HCT116 (cell line): ENCODE measurements around the gene CACNA1C. TPM values are rescaled to one million over a fixed set of nuclear protein-coding genes. Genes with fewer than 3 reads are reported as not detected.

ENCODE experiments used
- ATAC-seq: fragments of 200-7000 bp; cut with Tn5 transposase; 2 replicates; pipeline ENCODE4 v1.9.1; 2020; ENCODE audit warnings: mild to moderate bottlenecking, moderate library complexity
- BruUV-seq: library from RNA; stranded (reverse); fragments of 400-500 nt; replicated peaks from 2 replicates; lab custom pipeline; 2021; lab: Mats Ljungman, UMichigan
- CTCF ChIA-PET: fragments of 300-600 bp; sonication (Branson Sonifier 250); formaldehyde crosslinking; loops from one replicate; lab custom pipeline; 2021; ENCODE audit warnings: antibody characterized with exemption; lab: Charles Lee
- POLR2A ChIA-PET: fragments of 300-600, 350-600 bp; sonication (Branson Sonifier 250); formaldehyde crosslinking; loops from one replicate; lab custom pipeline; 2021; ENCODE audit warnings: antibody characterized with exemption; lab: Charles Lee
- RAD21 ChIA-PET, 2 experiments: fragments of 300-600 bp; sonication (Branson Sonifier 250); formaldehyde crosslinking; loops; one replicate each; lab custom pipeline; 2023; ENCODE audit warnings: low total read pairs in 2 of 2; ENCODE audit not compliant: uncharacterized antibody in 2 of 2, unreplicated experiment in 2 of 2, low non-redundant PET in 1 of 2; lab: Charles Lee
- DNase-seq: peaks from one replicate; pipeline ENCODE4 v3.0.0-alpha.2; 2010; ENCODE audit warnings: low read depth, low spot score
- H2AFZ ChIP-seq: fragments of 200-600 bp; shearing (Covaris generic), sonication (generic); 2 replicates; pipeline ENCODE4 v1.6.1; 2017; ENCODE audit warnings: low read depth, mixed run types, mixed read lengths, antibody characterized with exemption, low read length; ENCODE audit not compliant: poor library complexity, severe bottlenecking
- H3K27ac ChIP-seq: 2 replicates; pipeline ENCODE4 v1.5.1; 2012; ENCODE audit warnings: low read depth, low read length
- H3K27me3 ChIP-seq: fragments of 200-600 bp; sonication (generic); 2 replicates; pipeline ENCODE4 v1.6.1; 2016; ENCODE audit warnings: mixed run types, low read length, mixed read lengths; ENCODE audit not compliant: insufficient read depth
- H3K36me3 ChIP-seq, 2 experiments: fragments of 200-500 bp in 1 of 2; fragments of 200-600 bp in 1 of 2; sonication (Bioruptor generic) in 1 of 2; sonication (generic) in 1 of 2; 2 replicates each; pipeline versions ENCODE4 v1.5.1 to v1.6.1; 2014 to 2016; ENCODE audit warnings: low read length in 2 of 2, inconsistent platforms in 1 of 2, mixed read lengths in 1 of 2, mixed run types in 1 of 2; ENCODE audit not compliant: insufficient read depth in 2 of 2, control insufficient read depth in 1 of 2
- H3K4me1 ChIP-seq, 2 experiments: fragments of 200-600 bp in 1 of 2; sonication (generic) in 1 of 2; 2 replicates each; pipeline versions ENCODE4 v1.5.1 to v1.6.1; 2012 to 2017; ENCODE audit warnings: low read length in 2 of 2, inconsistent platforms in 1 of 2, mild to moderate bottlenecking in 1 of 2, mixed read lengths in 1 of 2, mixed run types in 1 of 2, moderate library complexity in 1 of 2; ENCODE audit not compliant: insufficient read depth in 2 of 2, control insufficient read depth in 1 of 2
- H3K4me2 ChIP-seq: fragments of 200-600 bp; sonication (generic); 2 replicates; pipeline ENCODE4 v1.6.1; 2017; ENCODE audit warnings: mixed run types, low read length, mixed read lengths
- H3K4me3 ChIP-seq, 2 experiments: fragments of 200-600 bp in 1 of 2; sonication (generic) in 1 of 2; replicated peaks in 1 of 2; 2 replicates each; pipeline ENCODE4 v1.5.1; 2011 to 2016; ENCODE audit warnings: low read length in 2 of 2, control low read depth in 1 of 2, low read depth in 1 of 2, mild to moderate bottlenecking in 1 of 2, mixed read lengths in 1 of 2, mixed run types in 1 of 2
- H3K79me2 ChIP-seq: fragments of 200-600 bp; sonication (generic); 2 replicates; pipeline ENCODE4 v1.6.1; 2017; ENCODE audit warnings: mild to moderate bottlenecking, mixed run types, low read length, moderate library complexity, mixed read lengths; ENCODE audit not compliant: insufficient read depth
- H3K9ac ChIP-seq: fragments of 200-600 bp; sonication (generic); 2 replicates; pipeline ENCODE4 v1.6.1; 2016; ENCODE audit warnings: low read length, mixed read lengths
- H3K9me2 ChIP-seq: fragments of 200-600 bp; sonication (generic), shearing (Covaris generic); 2 replicates; pipeline ENCODE4 v1.6.1; 2017; ENCODE audit warnings: mixed run types, mild to moderate bottlenecking, moderate library complexity; ENCODE audit not compliant: insufficient read depth
- H3K9me3 ChIP-seq, 2 experiments: fragments of 200-500 bp in 1 of 2; fragments of 200-600 bp in 1 of 2; sonication (Bioruptor generic) in 1 of 2; sonication (generic) in 1 of 2; 2 replicates each; pipeline ENCODE4 v1.6.1; 2014 to 2017; ENCODE audit warnings: low read length in 2 of 2, mixed read lengths in 2 of 2, inconsistent platforms in 1 of 2, low read depth in 1 of 2, mild to moderate bottlenecking in 1 of 2, mixed run types in 1 of 2, moderate library complexity in 1 of 2; ENCODE audit not compliant: control insufficient read depth in 1 of 2, insufficient read depth in 1 of 2
- H4K20me1 ChIP-seq: fragments of 200-600 bp; sonication (generic), shearing (Covaris generic); 2 replicates; pipeline ENCODE4 v1.6.1; 2017; ENCODE audit warnings: mixed run types, mild to moderate bottlenecking, moderate library complexity; ENCODE audit not compliant: insufficient read depth
- ATF3 ChIP-seq: IDR thresholded peaks from 2 replicates; pipeline ENCODE4 v1.6.1; 2012
- CEBPB ChIP-seq: IDR thresholded peaks from 2 replicates; pipeline ENCODE4 v1.6.1; 2012; ENCODE audit warnings: low read depth
- CTCF ChIP-seq, 3 experiments: fragments of 200-600 bp in 1 of 3; sonication (generic) in 1 of 3; IDR thresholded peaks in 2 of 3; conservative IDR thresholded peaks in 1 of 3; 2 replicates each; pipeline ENCODE4 v1.5.1; 2012 to 2017; ENCODE audit warnings: low read depth in 2 of 3, low read length in 2 of 3, antibody characterized with exemption in 1 of 3, borderline replicate concordance in 1 of 3, control low read depth in 1 of 3, mild to moderate bottlenecking in 1 of 3, mixed read lengths in 1 of 3, mixed run types in 1 of 3, moderate library complexity in 1 of 3; ENCODE audit not compliant: insufficient read depth in 1 of 3
- ELF1 ChIP-seq: IDR thresholded peaks from 2 replicates; pipeline ENCODE4 v1.6.1; 2012; ENCODE audit warnings: low read depth, borderline replicate concordance
- EZH2 ChIP-seq: fragments of 200-600 bp; sonication (generic); IDR thresholded peaks from 2 replicates; pipeline ENCODE4 v1.6.1; 2017; ENCODE audit warnings: antibody characterized with exemption, mixed run types
- EZH2phosphoT487 ChIP-seq: fragments of 200-600 bp; IDR thresholded peaks from 2 replicates; pipeline ENCODE4 v1.6.1; 2018; ENCODE audit warnings: antibody characterized with exemption, borderline replicate concordance
- FOSL1 ChIP-seq: IDR thresholded peaks from 2 replicates; pipeline ENCODE4 v1.6.1; 2012; ENCODE audit warnings: low read depth
- JUND ChIP-seq: IDR thresholded peaks from 2 replicates; pipeline ENCODE4 v1.6.1; 2012
- MAX ChIP-seq: IDR thresholded peaks from 2 replicates; pipeline ENCODE4 v1.6.1; 2012
- POLR2A ChIP-seq: IDR thresholded peaks from 2 replicates; pipeline ENCODE4 v1.7.0; 2011; ENCODE audit warnings: borderline replicate concordance; ENCODE audit not compliant: insufficient read depth, insufficient read length; ENCODE audit errors: extremely low read depth
- POLR2AphosphoS5 ChIP-seq: IDR thresholded peaks from 2 replicates; pipeline ENCODE4 v1.6.1; 2011; ENCODE audit warnings: mild to moderate bottlenecking, low read depth, low read length, moderate library complexity
- RAD21 ChIP-seq: IDR thresholded peaks from 2 replicates; pipeline ENCODE4 v1.6.1; 2012; ENCODE audit warnings: low read depth, mild to moderate bottlenecking
- REST ChIP-seq: IDR thresholded peaks from 2 replicates; pipeline ENCODE4 v1.6.1; 2012; ENCODE audit warnings: low read depth
- TCF7L2 ChIP-seq: IDR thresholded peaks from 2 replicates; pipeline ENCODE4 v1.7.0; 2011; ENCODE audit warnings: borderline replicate concordance, inconsistent platforms; ENCODE audit not compliant: insufficient read depth, insufficient read length; ENCODE audit errors: extremely low read depth
- YY1 ChIP-seq: IDR thresholded peaks from 2 replicates; pipeline ENCODE4 v1.6.1; 2011; ENCODE audit warnings: low read length, low read depth, moderate library complexity, mild to moderate bottlenecking; ENCODE audit not compliant: insufficient replicate concordance; ENCODE audit errors: extremely low read depth
- ZBTB33 ChIP-seq: IDR thresholded peaks from 2 replicates; pipeline ENCODE4 v1.6.1; 2011; ENCODE audit warnings: mild to moderate bottlenecking, low read length, moderate library complexity; ENCODE audit not compliant: insufficient replicate concordance; ENCODE audit errors: extremely low read depth
- intact Hi-C: fragments of 100-400 bp; cut with micrococcal nuclease; formaldehyde crosslinking; loops from 2 replicates; pipeline ENCODE4 v1.10.0; 2022
- total RNA-seq: library from RNA; stranded (reverse); gene quantifications from one replicate; pipeline ENCODE4 v1.2.1, GENCODE V29; 2021; ENCODE audit not compliant: unreplicated experiment

CACNA1C gene
- total RNA-seq, 1 experiment from 2014 or later: 0.05 TPM

GRCh38 chr12:2240390-2240789 is 187.6 kb downstream of the CACNA1C start:
- ChIA-PET RAD21 (no interaction called here), CTCF (no interaction called here), POLR2A (no interaction called here)
- no peak for TF ChIP-seq ATF3
- no peak for TF ChIP-seq FOSL1
- TF ChIP-seq TCF7L2: no peak
- TF ChIP-seq RAD21: no peak
- no peak for TF ChIP-seq REST
- TF ChIP-seq POLR2A: no peak
- TF ChIP-seq ELF1: no peak
- no peak for TF ChIP-seq POLR2AphosphoS5
- no peak for TF ChIP-seq CEBPB
- no peak for TF ChIP-seq ZBTB33
- no peak for TF ChIP-seq YY1
- TF ChIP-seq EZH2: no peak
- TF ChIP-seq JUND: no peak
- TF ChIP-seq EZH2phosphoT487: no peak
- no peak for TF ChIP-seq MAX
- TF ChIP-seq CTCF (IDR thresholded peaks at IDR 0.05 in 2 of 3, conservative IDR thresholded peaks at IDR 0.05 in 1 of 3; ENCODE audit: borderline replicate concordance in 1 of 3, insufficient read depth in 1 of 3, low read depth in 2 of 3, low read length in 2 of 3): no peak
- Histone ChIP-seq H3K27ac (no peak overlapping the region), H3K9me2 (no peaks in the 10 kb centered on the region), H2AFZ (no peak overlapping the region), H3K79me2 (no peaks in the 10 kb centered on the region), H3K4me3 (no peak overlapping the region), H3K9ac (no peak overlapping the region), H3K4me1 (peaks cover 5 to 11% of the 10 kb centered on the region in 2 experiments; a peak in 3 of 4 replicates), H3K4me2 (no peak overlapping the region), H4K20me1 (no peaks in the 10 kb centered on the region), H3K9me3 (no peaks in the 10 kb centered on the region), H3K27me3 (peaks cover 9% of the 10 kb centered on the region), H3K36me3 (no peaks in the 10 kb centered on the region)
- ATAC-seq: no peak
- no peak for DNase-seq
- no TSS peak for BruUV-seq
- intact Hi-C loops: no loop called here
